Activated CD8-positive, alpha-beta T cell treated with anti-CD3 and anti-CD28 coated beads, Interleukin-2, amount 10 ng/mL, durations not matched to agents 7 days and 5 days (primary cell): ENCODE data around the gene C2CD5. TPM values are rescaled to one million over a fixed set of nuclear protein-coding genes. Genes with fewer than 3 reads are reported as not detected.
A peak's percentile ranks its signal among the peaks of the same experiment; 100 is the strongest.
"Not testable (repeated sequence)": the region's sequence is repeated elsewhere in the genome, so short reads cannot be mapped to it uniquely, and the experiment has no call there.

Experiments used
- ATAC-seq: fragments of 150-1000 bp; cut with Tn5 transposase; one replicate; pipeline ENCODE4 v1.10.0; 2021; ENCODE audit warnings: moderate library complexity
- CTCF ChIA-PET: fragments of 350-600 bp; sonication (Branson Sonifier 250); formaldehyde crosslinking; loops from one replicate; lab custom pipeline; 2021; ENCODE audit warnings: antibody characterized with exemption; lab: Charles Lee
- POLR2A ChIA-PET: fragments of 350-600 bp; sonication (Branson Sonifier 250); formaldehyde crosslinking; loops from one replicate; lab custom pipeline; 2021; ENCODE audit warnings: antibody characterized with exemption; lab: Charles Lee
- DNase-seq: peaks from one replicate; pipeline ENCODE4 v3.0.0-alpha.2; 2020
- H3K27ac Mint-ChIP-seq: one replicate; pipeline ENCODE4 v1.8.0; 2021; ENCODE audit warnings: mild to moderate bottlenecking, mixed read lengths
- H3K27me3 Mint-ChIP-seq: one replicate; pipeline ENCODE4 v1.8.0; 2021; ENCODE audit warnings: low read depth, mixed read lengths
- H3K36me3 Mint-ChIP-seq: one replicate; pipeline ENCODE4 v1.8.0; 2021; ENCODE audit warnings: low read depth, mixed read lengths
- H3K4me1 Mint-ChIP-seq: one replicate; pipeline ENCODE4 v1.8.0; 2021; ENCODE audit warnings: low read depth, mixed read lengths
- H3K4me3 Mint-ChIP-seq: one replicate; pipeline ENCODE4 v1.8.0; 2021; ENCODE audit warnings: mild to moderate bottlenecking, mixed read lengths
- H3K9me3 Mint-ChIP-seq: one replicate; pipeline ENCODE4 v1.8.0; 2022; ENCODE audit warnings: mixed read lengths; ENCODE audit not compliant: insufficient read depth
- total RNA-seq, 2 experiments: library from RNA; stranded (reverse); gene quantifications; one replicate each; pipeline ENCODE4 v1.2.3, GENCODE V29; 2021

The C2CD5 gene
- total RNA-seq, 2 experiments from 2014 or later: 44.6 to 50.6 TPM

- Mint-ChIP-seq H3K9me3 (no peaks in the 10 kb centered on the region), H3K4me3 (no peak overlapping the region), H3K27ac (no peak overlapping the region), H3K36me3 (no peaks in the 10 kb centered on the region), H3K27me3 (peaks cover 3% of the 10 kb centered on the region), H3K4me1 (peaks cover 5% of the 10 kb centered on the region)
- DNase-seq (no peak), ATAC-seq (no peak)
- CTCF ChIA-PET: no interaction called here
- POLR2A ChIA-PET: interaction anchor here (0.8 kb wide), 1 partner anchor 8 kb away, joined by 3 read pairs; no protein-coding TSS in a partner anchor
Measured at GRCh38 chr12:22562036-22563028, 18.0 kb upstream of the C2CD5 start.

- POLR2A ChIA-PET, H3K4me3 Mint-ChIP-seq, H3K27me3 Mint-ChIP-seq, CTCF ChIA-PET, H3K4me1 Mint-ChIP-seq, H3K27ac Mint-ChIP-seq, H3K36me3 Mint-ChIP-seq, ATAC-seq, DNase-seq: not testable (repeated sequence)
- peaks cover 14% of the 10 kb centered on the region for H3K9me3 Mint-ChIP-seq
Measured at GRCh38 chr12:22554750-22555149, 10.4 kb upstream of the C2CD5 start.

GRCh38 chr12:22551624-22552023, 7.3 kb upstream of the C2CD5 start:
- H3K4me3 Mint-ChIP-seq: no peak overlapping the region
- H3K27me3 Mint-ChIP-seq: peaks cover 21% of the 10 kb centered on the region
- no peak overlapping the region for H3K27ac Mint-ChIP-seq
- no peak for DNase-seq
- H3K4me1 Mint-ChIP-seq: no peaks in the 10 kb centered on the region
- no peak for ATAC-seq
- ChIA-PET POLR2A (interaction anchor here (0.6 kb wide), 1 partner anchor 74 kb away, joined by 3 read pairs; the partner anchor contains the start of gene ETNK1), CTCF (interaction anchor here (0.7 kb wide), 1 partner anchor 9 kb away, joined by 3 read pairs; no protein-coding TSS in a partner anchor)
- peaks cover 4% of the 10 kb centered on the region for H3K36me3 Mint-ChIP-seq
- peaks cover 14% of the 10 kb centered on the region for H3K9me3 Mint-ChIP-seq

GRCh38 chr12:22545255-22545654, 913 bp upstream of the C2CD5 start:
- ATAC-seq: no peak
- peaks cover 32% of the 10 kb centered on the region for H3K4me1 Mint-ChIP-seq
- ChIA-PET CTCF (interaction anchor here (1.2 to 1.7 kb wide), 2 partner anchors 82 to 86 kb away, joined by 5 read pairs; no protein-coding TSS in a partner anchor), POLR2A (interaction anchor here (0.7 to 2.4 kb wide), 6 partner anchors 10 to 105 kb away, joined by 3 to 24 read pairs (median 7); partner anchors contain the start of gene ETNK1)
- peaks cover 32% of the 10 kb centered on the region for H3K36me3 Mint-ChIP-seq
- H3K27ac Mint-ChIP-seq: peak overlapping the region; percentile 79
- DNase-seq: no peak
- H3K27me3 Mint-ChIP-seq: peaks cover 15% of the 10 kb centered on the region
- peak overlapping the region; percentile 49 for H3K4me3 Mint-ChIP-seq
- H3K9me3 Mint-ChIP-seq: no peaks in the 10 kb centered on the region

GRCh38 chr12:22543246-22544037, 900 bp downstream of the C2CD5 start:
- peak overlapping the region; percentile 97 for H3K27ac Mint-ChIP-seq
- peak overlapping the region; percentile 94 for H3K4me3 Mint-ChIP-seq
- peaks cover 46% of the 10 kb centered on the region for H3K36me3 Mint-ChIP-seq
- DNase-seq (peak; percentile 72), ATAC-seq (peak; percentile 50)
- H3K9me3 Mint-ChIP-seq: no peaks in the 10 kb centered on the region
- POLR2A ChIA-PET: interaction anchor here (1.7 to 2.4 kb wide), 3 partner anchors 11 to 85 kb away, joined by 8 to 24 read pairs (median 16); partner anchors contain the start of gene ETNK1
- peaks cover 43% of the 10 kb centered on the region for H3K4me1 Mint-ChIP-seq
- CTCF ChIA-PET: interaction anchor here (1.0 to 1.7 kb wide), 5 partner anchors 8 to 488 kb away, joined by 3 to 5 read pairs (median 3); no protein-coding TSS in a partner anchor
- peaks cover 14% of the 10 kb centered on the region for H3K27me3 Mint-ChIP-seq

- peaks cover 4% of the 10 kb centered on the region for H3K27me3 Mint-ChIP-seq
- H3K9me3 Mint-ChIP-seq: no peaks in the 10 kb centered on the region
- no peak overlapping the region for H3K27ac Mint-ChIP-seq
- H3K4me3 Mint-ChIP-seq: no peak overlapping the region
- CTCF ChIA-PET: interaction anchor here (0.8 kb wide), 1 partner anchor 12 kb away, joined by 3 read pairs; no protein-coding TSS in a partner anchor
- H3K36me3 Mint-ChIP-seq: peaks cover 49% of the 10 kb centered on the region
- H3K4me1 Mint-ChIP-seq: peaks cover 49% of the 10 kb centered on the region
- ATAC-seq (no peak), DNase-seq (no peak)
- POLR2A ChIA-PET: interaction anchor here (0.6 kb wide), 1 partner anchor 981 kb away, joined by 4 read pairs; no protein-coding TSS in a partner anchor
Measured at GRCh38 chr12:22541496-22542155, 2.7 kb downstream of the C2CD5 start.

- peaks cover 53% of the 10 kb centered on the region for H3K4me1 Mint-ChIP-seq
- CTCF ChIA-PET: interaction anchor here (1.5 kb wide), 1 partner anchor 132 kb away, joined by 3 read pairs; no protein-coding TSS in a partner anchor
- H3K27me3 Mint-ChIP-seq: no peaks in the 10 kb centered on the region
- no peak overlapping the region for H3K4me3 Mint-ChIP-seq
- DNase-seq (no peak), ATAC-seq (no peak)
- H3K9me3 Mint-ChIP-seq: no peaks in the 10 kb centered on the region
- H3K27ac Mint-ChIP-seq: peak overlapping the region; percentile 8
- POLR2A ChIA-PET: no interaction called here
- peaks cover 59% of the 10 kb centered on the region for H3K36me3 Mint-ChIP-seq
Measured at GRCh38 chr12:22539055-22539454, 5.3 kb downstream of the C2CD5 start.

GRCh38 chr12:22538311-22538710, 6.0 kb downstream of the C2CD5 start:
- Mint-ChIP-seq H3K27ac (no peak overlapping the region), H3K36me3 (peaks cover 59% of the 10 kb centered on the region), H3K4me1 (peaks cover 55% of the 10 kb centered on the region), H3K27me3 (no peaks in the 10 kb centered on the region), H3K4me3 (no peak overlapping the region), H3K9me3 (no peaks in the 10 kb centered on the region)
- POLR2A ChIA-PET: no interaction called here
- ATAC-seq (no peak), DNase-seq (no peak)
- CTCF ChIA-PET: interaction anchor here (1.5 kb wide), 1 partner anchor 133 kb away, joined by 3 read pairs; no protein-coding TSS in a partner anchor

- POLR2A ChIA-PET: no interaction called here
- DNase-seq: no peak
- H3K27me3 Mint-ChIP-seq: no peaks in the 10 kb centered on the region
Measured at GRCh38 chr12:22536971-22537544, 7.3 kb downstream of the C2CD5 start.

GRCh38 chr12:22536346-22536945, 7.9 kb downstream of the C2CD5 start:
- Mint-ChIP-seq H3K36me3 (peaks cover 60% of the 10 kb centered on the region), H3K27me3 (no peaks in the 10 kb centered on the region), H3K27ac (no peak overlapping the region), H3K9me3 (no peaks in the 10 kb centered on the region), H3K4me1 (peaks cover 41% of the 10 kb centered on the region), H3K4me3 (no peak overlapping the region)
- DNase-seq (no peak), ATAC-seq (no peak)
- ChIA-PET POLR2A (interaction anchor here (1.6 kb wide), 1 partner anchor 8 kb away, joined by 6 read pairs; the partner anchor contains the start of gene C2CD5), CTCF (interaction anchor here (1.0 to 1.6 kb wide), 2 partner anchors 8 to 10 kb away, joined by 3 to 4 read pairs; partner anchors contain the start of gene C2CD5)

More at GRCh38 chr12:22536971-22537544, 7.3 kb downstream of the C2CD5 start:
- Mint-ChIP-seq H3K9me3 (no peaks in the 10 kb centered on the region), H3K4me1 (peaks cover 46% of the 10 kb centered on the region), H3K4me3 (no peak overlapping the region), H3K27ac (no peak overlapping the region), H3K36me3 (peaks cover 61% of the 10 kb centered on the region)
- ATAC-seq: no peak
- CTCF ChIA-PET: no interaction called here
